Inferior parietal cortex (tissue), 1 donor: ENCODE results near the gene PRKCQ.

ENCODE experiments used
- DNase-seq: peaks from one replicate; pipeline ENCODE4 v3.0.0-alpha.2; 2016; ENCODE audit errors: extremely low spot score

Gene PRKCQ

GRCh38 chr10:6567884-6568283 is 12.2 kb downstream of the PRKCQ start:
- no peak for DNase-seq

- no peak for DNase-seq
These were observed 12.8 kb downstream of the PRKCQ start for GRCh38 chr10:6567203-6567703.

- no peak for DNase-seq
These were observed 14.5 kb downstream of the PRKCQ start for GRCh38 chr10:6565588-6565987.

GRCh38 chr10:6564367-6564766 is 15.7 kb downstream of the PRKCQ start:
- DNase-seq: no peak

- no peak for DNase-seq
These were observed 16.3 kb downstream of the PRKCQ start for GRCh38 chr10:6563731-6564130.

GRCh38 chr10:6563075-6563474 is 17.0 kb downstream of the PRKCQ start:
- DNase-seq: no peak

GRCh38 chr10:6562221-6562620 is 17.9 kb downstream of the PRKCQ start:
- DNase-seq: no peak

- no peak for DNase-seq
These were observed 18.5 kb downstream of the PRKCQ start for GRCh38 chr10:6561552-6561951.

- no peak for DNase-seq
These were observed 21.2 kb downstream of the PRKCQ start for GRCh38 chr10:6558759-6559461.

- no peak for DNase-seq
These were observed 21.8 kb downstream of the PRKCQ start for GRCh38 chr10:6558272-6558671.

GRCh38 chr10:6553937-6554336 is 26.1 kb downstream of the PRKCQ start:
- DNase-seq: no peak

GRCh38 chr10:6543431-6544005 is 36.6 kb downstream of the PRKCQ start:
- DNase-seq: no peak

- DNase-seq: no peak
These were observed 37.1 kb downstream of the PRKCQ start for GRCh38 chr10:6542999-6543430.

- DNase-seq: no peak
These were observed 40.2 kb downstream of the PRKCQ start for GRCh38 chr10:6539833-6540232.

GRCh38 chr10:6537770-6538169 is 42.3 kb downstream of the PRKCQ start:
- DNase-seq: no peak

- no peak for DNase-seq
These were observed 44.0 kb downstream of the PRKCQ start for GRCh38 chr10:6536102-6536501.

- DNase-seq: no peak
These were observed 44.8 kb downstream of the PRKCQ start for GRCh38 chr10:6535156-6535764.

- no peak for DNase-seq
These were observed 47.8 kb downstream of the PRKCQ start for GRCh38 chr10:6532321-6532720.

GRCh38 chr10:6530966-6531365 is 49.1 kb downstream of the PRKCQ start:
- no peak for DNase-seq

GRCh38 chr10:6530211-6530840 is 49.8 kb downstream of the PRKCQ start:
- no peak for DNase-seq

- DNase-seq: no peak
These were observed 51.7 kb downstream of the PRKCQ start for GRCh38 chr10:6528198-6528950.
